ENCODE data around the gene MCM10. TPM values are rescaled to one million over a fixed set of nuclear protein-coding genes. Genes with fewer than 3 reads are reported as not detected.

Gene MCM10
- total RNA-seq, 1 experiment from 2014 or later: 22.8 TPM

DNA sequence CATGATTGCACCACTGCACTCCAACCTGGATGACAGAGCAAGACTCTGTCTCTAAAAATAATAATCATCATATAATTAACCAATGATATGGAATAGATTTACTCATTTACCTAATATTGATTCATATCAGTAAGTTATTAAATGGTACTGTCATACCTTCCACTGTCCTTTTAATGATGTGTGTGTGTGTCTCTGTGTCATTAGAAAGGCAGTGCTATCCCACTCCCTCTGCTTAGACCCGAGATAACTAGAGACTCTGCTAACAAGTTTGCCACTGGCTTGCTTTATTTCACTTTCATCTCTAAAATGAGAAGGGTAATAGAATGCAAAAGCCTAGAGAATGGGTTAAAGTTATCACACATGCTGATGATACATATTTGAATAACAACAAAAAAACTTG lies 21.1 kb downstream of the MCM10 start:
- ChIA-PET POLR2A (no interaction called here), CTCF (no interaction called here)
- H3K27ac ChIP-seq (ENCODE audit: low read length): no peak overlapping the region
- in situ Hi-C loops (cut with HindIII; ENCODE audit: low pct_unique_long_range_greater_than_20kb, low sequenced_read_pairs) (no loop called here), intact Hi-C loops (cut with micrococcal nuclease; ENCODE audit: unreplicated experiment) (no loop called here)
- no peak overlapping the region for H3K4me3 ChIP-seq (ENCODE audit: low read depth in 2 of 2, low read length in 2 of 2)
- ATAC-seq: no peak
- no peaks in the 10 kb centered on the region for H3K4me1 ChIP-seq (ENCODE audit: control insufficient read depth, insufficient read depth, low read length)
- H3K9me3 ChIP-seq (ENCODE audit: control insufficient read depth, insufficient read depth, low read depth, low read length): no peaks in the 10 kb centered on the region
- TF ChIP-seq, protein P1, sequence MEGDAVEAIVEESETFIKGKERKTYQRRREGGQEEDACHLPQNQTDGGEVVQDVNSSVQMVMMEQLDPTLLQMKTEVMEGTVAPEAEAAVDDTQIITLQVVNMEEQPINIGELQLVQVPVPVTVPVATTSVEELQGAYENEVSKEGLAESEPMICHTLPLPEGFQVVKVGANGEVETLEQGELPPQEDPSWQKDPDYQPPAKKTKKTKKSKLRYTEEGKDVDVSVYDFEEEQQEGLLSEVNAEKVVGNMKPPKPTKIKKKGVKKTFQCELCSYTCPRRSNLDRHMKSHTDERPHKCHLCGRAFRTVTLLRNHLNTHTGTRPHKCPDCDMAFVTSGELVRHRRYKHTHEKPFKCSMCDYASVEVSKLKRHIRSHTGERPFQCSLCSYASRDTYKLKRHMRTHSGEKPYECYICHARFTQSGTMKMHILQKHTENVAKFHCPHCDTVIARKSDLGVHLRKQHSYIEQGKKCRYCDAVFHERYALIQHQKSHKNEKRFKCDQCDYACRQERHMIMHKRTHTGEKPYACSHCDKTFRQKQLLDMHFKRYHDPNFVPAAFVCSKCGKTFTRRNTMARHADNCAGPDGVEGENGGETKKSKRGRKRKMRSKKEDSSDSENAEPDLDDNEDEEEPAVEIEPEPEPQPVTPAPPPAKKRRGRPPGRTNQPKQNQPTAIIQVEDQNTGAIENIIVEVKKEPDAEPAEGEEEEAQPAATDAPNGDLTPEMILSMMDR (IDR thresholded peaks at IDR 0.05): no peak
- TF ChIP-seq, protein P2, sequence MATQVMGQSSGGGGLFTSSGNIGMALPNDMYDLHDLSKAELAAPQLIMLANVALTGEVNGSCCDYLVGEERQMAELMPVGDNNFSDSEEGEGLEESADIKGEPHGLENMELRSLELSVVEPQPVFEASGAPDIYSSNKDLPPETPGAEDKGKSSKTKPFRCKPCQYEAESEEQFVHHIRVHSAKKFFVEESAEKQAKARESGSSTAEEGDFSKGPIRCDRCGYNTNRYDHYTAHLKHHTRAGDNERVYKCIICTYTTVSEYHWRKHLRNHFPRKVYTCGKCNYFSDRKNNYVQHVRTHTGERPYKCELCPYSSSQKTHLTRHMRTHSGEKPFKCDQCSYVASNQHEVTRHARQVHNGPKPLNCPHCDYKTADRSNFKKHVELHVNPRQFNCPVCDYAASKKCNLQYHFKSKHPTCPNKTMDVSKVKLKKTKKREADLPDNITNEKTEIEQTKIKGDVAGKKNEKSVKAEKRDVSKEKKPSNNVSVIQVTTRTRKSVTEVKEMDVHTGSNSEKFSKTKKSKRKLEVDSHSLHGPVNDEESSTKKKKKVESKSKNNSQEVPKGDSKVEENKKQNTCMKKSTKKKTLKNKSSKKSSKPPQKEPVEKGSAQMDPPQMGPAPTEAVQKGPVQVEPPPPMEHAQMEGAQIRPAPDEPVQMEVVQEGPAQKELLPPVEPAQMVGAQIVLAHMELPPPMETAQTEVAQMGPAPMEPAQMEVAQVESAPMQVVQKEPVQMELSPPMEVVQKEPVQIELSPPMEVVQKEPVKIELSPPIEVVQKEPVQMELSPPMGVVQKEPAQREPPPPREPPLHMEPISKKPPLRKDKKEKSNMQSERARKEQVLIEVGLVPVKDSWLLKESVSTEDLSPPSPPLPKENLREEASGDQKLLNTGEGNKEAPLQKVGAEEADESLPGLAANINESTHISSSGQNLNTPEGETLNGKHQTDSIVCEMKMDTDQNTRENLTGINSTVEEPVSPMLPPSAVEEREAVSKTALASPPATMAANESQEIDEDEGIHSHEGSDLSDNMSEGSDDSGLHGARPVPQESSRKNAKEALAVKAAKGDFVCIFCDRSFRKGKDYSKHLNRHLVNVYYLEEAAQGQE (IDR thresholded peaks at IDR 0.05; ENCODE audit: insufficient read depth in 1 of 2, low read depth in 2 of 2, low read length in 1 of 2): no peak
- TF ChIP-seq TCF7L2 (IDR thresholded peaks at IDR 0.05; ENCODE audit: low read depth, low read length) (no peak), POLR2AphosphoS5 (IDR thresholded peaks at IDR 0.05; ENCODE audit: low read depth, low read length) (no peak), SIN3A (IDR thresholded peaks at IDR 0.05; ENCODE audit: borderline replicate concordance, insufficient read depth, low read depth, low read length) (no peak)
- no peak for DNase-seq (ENCODE audit: low read depth, low spot score)
- no TSS peak for BruUV-seq (replicated peaks)
- H3K36me3 ChIP-seq (ENCODE audit: control insufficient read depth, insufficient read depth, low read length): no peaks in the 10 kb centered on the region; the same call in 1 of the 2 replicates
- H3K27me3 ChIP-seq (ENCODE audit: control insufficient read depth, insufficient read depth, low read length): no peaks in the 10 kb centered on the region

DNA sequence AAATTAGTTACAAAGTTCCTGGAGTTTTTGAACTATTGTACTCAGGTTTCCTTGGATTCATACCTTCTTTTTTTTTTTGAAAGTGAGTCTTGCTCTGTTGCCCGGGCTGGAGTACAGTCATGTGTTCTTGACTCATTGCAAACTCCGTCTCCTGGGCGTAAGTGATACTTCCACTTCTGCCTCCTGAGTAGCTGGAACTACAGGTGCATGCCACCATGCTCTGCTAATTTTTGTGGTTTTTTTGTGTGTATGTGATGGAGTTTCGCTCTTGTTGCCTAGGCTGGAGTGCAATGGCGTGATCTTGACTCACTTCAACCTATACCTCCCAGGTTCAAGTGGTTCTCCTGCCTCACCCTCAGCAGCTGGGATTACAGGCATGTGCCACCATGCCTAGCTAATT lies 22.3 kb downstream of the MCM10 start:
- Histone ChIP-seq H3K4me3 (ENCODE audit: low read depth in 2 of 2, low read length in 2 of 2) (no peak overlapping the region), H3K27me3 (ENCODE audit: control insufficient read depth, insufficient read depth, low read length) (no peaks in the 10 kb centered on the region), H3K36me3 (ENCODE audit: control insufficient read depth, insufficient read depth, low read length) (no peaks in the 10 kb centered on the region; the same call in 1 of the 2 replicates), H3K4me1 (ENCODE audit: control insufficient read depth, insufficient read depth, low read length) (no peaks in the 10 kb centered on the region), H3K27ac (ENCODE audit: low read length) (no peak overlapping the region), H3K9me3 (ENCODE audit: control insufficient read depth, insufficient read depth, low read depth, low read length) (no peaks in the 10 kb centered on the region)
- intact Hi-C loops (cut with micrococcal nuclease; ENCODE audit: unreplicated experiment) (no loop called here), in situ Hi-C loops (cut with HindIII; ENCODE audit: low pct_unique_long_range_greater_than_20kb, low sequenced_read_pairs) (no loop called here)
- ChIA-PET CTCF (no interaction called here), POLR2A (no interaction called here)
- no peak for DNase-seq (ENCODE audit: low read depth, low spot score)
- no peak for ATAC-seq
- no TSS peak for BruUV-seq (replicated peaks)
- TF ChIP-seq, protein P2 (IDR thresholded peaks at IDR 0.05; ENCODE audit: insufficient read depth in 1 of 2, low read depth in 2 of 2, low read length in 1 of 2): no peak
- no peak for TF ChIP-seq POLR2AphosphoS5 (IDR thresholded peaks at IDR 0.05; ENCODE audit: low read depth, low read length)
- no peak for TF ChIP-seq TCF7L2 (IDR thresholded peaks at IDR 0.05; ENCODE audit: low read depth, low read length)

Measured in Panc1 (cell line).